Mesenchymal stem cell (in vitro differentiated cells and primary cell): Measurements from ENCODE around the gene CRHR1.

ENCODE experiments used
- DNase-seq: peaks from one replicate; pipeline ENCODE4 v3.0.0-alpha.2; 2013
- H2AFZ ChIP-seq: one replicate; pipeline ENCODE4 v1.6.1; 2013; ENCODE audit warnings: low read depth, mild to moderate bottlenecking, control low read depth, inconsistent platforms, low read length, moderate library complexity
- H2AK5ac ChIP-seq: 2 replicates; pipeline ENCODE4 v1.6.1; 2013; ENCODE audit warnings: low read length, moderate library complexity, mild to moderate bottlenecking, inconsistent platforms; ENCODE audit not compliant: severe bottlenecking
- H2BK120ac ChIP-seq: one replicate; pipeline ENCODE4 v1.6.1; 2013; ENCODE audit warnings: low read depth, mild to moderate bottlenecking, inconsistent platforms, low read length, moderate library complexity
- H2BK12ac ChIP-seq, 2 experiments: one replicate each; pipeline ENCODE4 v1.6.1; 2013; ENCODE audit warnings: inconsistent platforms in 2 of 2, low read length in 2 of 2, mild to moderate bottlenecking in 2 of 2, moderate library complexity in 2 of 2, control low read depth in 1 of 2
- H2BK15ac ChIP-seq: one replicate; pipeline ENCODE4 v1.6.1; 2013; ENCODE audit warnings: mild to moderate bottlenecking, low read depth, inconsistent platforms; ENCODE audit not compliant: poor library complexity, severe bottlenecking
- H2BK5ac ChIP-seq: 2 replicates; pipeline ENCODE4 v1.6.1; 2013; ENCODE audit warnings: low read depth, mild to moderate bottlenecking, low read length, control low read depth, inconsistent platforms; ENCODE audit not compliant: poor library complexity, severe bottlenecking
- H3K14ac ChIP-seq, 2 experiments: one replicate each; pipeline ENCODE4 v1.6.1; 2013; ENCODE audit warnings: inconsistent platforms in 2 of 2, low read length in 2 of 2, control low read depth in 1 of 2, mild to moderate bottlenecking in 1 of 2, moderate library complexity in 1 of 2
- H3K18ac ChIP-seq, 2 experiments: one replicate each; pipeline ENCODE4 v1.6.1; 2013; ENCODE audit warnings: inconsistent platforms in 2 of 2, low read length in 2 of 2, control low read depth in 1 of 2, low read depth in 1 of 2, mild to moderate bottlenecking in 1 of 2
- H3K23ac ChIP-seq, 2 experiments: one replicate each; pipeline ENCODE4 v1.6.1; 2013; ENCODE audit warnings: inconsistent platforms in 2 of 2, low read length in 2 of 2, mild to moderate bottlenecking in 2 of 2, moderate library complexity in 2 of 2, control low read depth in 1 of 2
- H3K27ac ChIP-seq: 2 replicates; pipeline ENCODE4 v1.5.1; 2013; ENCODE audit warnings: mild to moderate bottlenecking, moderate library complexity, low read length, control low read depth, inconsistent platforms; ENCODE audit not compliant: poor library complexity, severe bottlenecking
- H3K27me3 ChIP-seq, 2 experiments: 2 replicates each; pipeline versions ENCODE4 v1.6.1 to v1.7.0; 2013; ENCODE audit warnings: low read length in 2 of 2, mild to moderate bottlenecking in 2 of 2, moderate library complexity in 2 of 2, control low read depth in 1 of 2, inconsistent platforms in 1 of 2; ENCODE audit not compliant: control insufficient read depth in 1 of 2, insufficient read depth in 1 of 2
- H3K36me3 ChIP-seq, 2 experiments: 2 replicates each; pipeline versions ENCODE4 v1.6.1 to v1.7.0; 2013; ENCODE audit warnings: low read length in 2 of 2, control low read depth in 1 of 2, inconsistent platforms in 1 of 2, low read depth in 1 of 2, mild to moderate bottlenecking in 1 of 2; ENCODE audit not compliant: insufficient read depth in 2 of 2, control insufficient read depth in 1 of 2
- H3K4ac ChIP-seq, 2 experiments: one replicate each; pipeline ENCODE4 v1.6.1; 2013; ENCODE audit warnings: inconsistent platforms in 2 of 2, low read length in 2 of 2, mild to moderate bottlenecking in 2 of 2, moderate library complexity in 2 of 2, control low read depth in 1 of 2, low read depth in 1 of 2
- H3K4me1 ChIP-seq: 2 replicates; pipeline ENCODE4 v1.6.1; 2013; ENCODE audit warnings: low read depth, low read length, control low read depth; ENCODE audit not compliant: control insufficient read depth, insufficient read depth
- H3K4me2 ChIP-seq: 2 replicates; pipeline ENCODE4 v1.6.1; 2013; ENCODE audit warnings: low read length, mild to moderate bottlenecking, inconsistent platforms; ENCODE audit not compliant: poor library complexity, severe bottlenecking
- H3K4me3 ChIP-seq, 2 experiments: 2 replicates each; pipeline versions ENCODE4 v1.5.1 to v1.7.0; 2013; ENCODE audit warnings: low read length in 2 of 2, mild to moderate bottlenecking in 2 of 2, control low read depth in 1 of 2, low read depth in 1 of 2; ENCODE audit not compliant: insufficient read depth in 1 of 2
- H3K79me1 ChIP-seq: replicated peaks from 2 replicates; pipeline ENCODE4 v1.6.1; 2013; ENCODE audit warnings: mild to moderate bottlenecking, control low read depth, low read length, inconsistent platforms; ENCODE audit not compliant: poor library complexity, severe bottlenecking
- H3K9ac ChIP-seq: 2 replicates; pipeline ENCODE4 v1.7.0; 2013; ENCODE audit warnings: mild to moderate bottlenecking, low read length, moderate library complexity
- H3K9me3 ChIP-seq: 2 replicates; pipeline ENCODE4 v1.7.0; 2013; ENCODE audit warnings: mild to moderate bottlenecking, low read length; ENCODE audit not compliant: control insufficient read depth
- H4K8ac ChIP-seq: one replicate; pipeline ENCODE4 v1.6.1; 2013; ENCODE audit warnings: inconsistent platforms, mild to moderate bottlenecking, low read length, moderate library complexity
- H4K91ac ChIP-seq: one replicate; pipeline ENCODE4 v1.6.1; 2013; ENCODE audit warnings: mild to moderate bottlenecking, low read length, inconsistent platforms
- WGBS: methylation state at CpG from one replicate; pipeline ENCODE4 v1.1.7; 2013; ENCODE audit warnings: mixed read lengths; 5-methylcytosine and 5-hydroxymethylcytosine counted together

Gene CRHR1

DNA sequence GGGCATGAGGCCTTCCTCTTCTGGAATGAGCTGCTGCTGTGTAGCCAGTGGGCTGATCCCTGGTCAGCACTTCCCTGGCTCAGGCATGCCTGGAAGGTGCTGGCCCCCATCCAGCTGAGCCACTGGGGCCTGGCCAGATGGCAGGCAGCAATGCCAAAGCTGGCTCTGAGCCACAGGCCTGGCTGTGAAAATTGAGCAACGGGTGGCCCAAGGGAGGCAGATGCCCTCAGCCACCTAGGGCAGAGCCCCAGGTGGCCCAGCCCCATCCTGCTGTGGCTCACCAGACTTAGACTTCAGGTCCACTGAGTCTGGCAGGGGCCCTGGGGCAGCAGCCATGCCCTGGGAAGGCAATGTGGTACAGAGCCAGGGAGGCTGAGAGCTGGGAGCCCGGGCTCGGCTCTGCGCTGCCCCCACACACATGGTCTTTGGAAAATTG, 8.5 kb upstream of the CRHR1 start:
- H2BK12ac ChIP-seq, result no peak overlapping the region
- no peak overlapping the region for H4K8ac ChIP-seq
- no peak overlapping the region for H3K27ac ChIP-seq
- H3K18ac ChIP-seq, result no peak overlapping the region
- DNase-seq, result no peak
- no peak overlapping the region for H2BK120ac ChIP-seq
- no peak overlapping the region for H3K23ac ChIP-seq
- 86% methylated on average over 4 of the region's 4 CpGs for WGBS
- H3K4me2 ChIP-seq, result no peak overlapping the region
- H4K91ac ChIP-seq, result no peak overlapping the region
- no peaks in the 10 kb centered on the region for H3K36me3 ChIP-seq
- no peaks in the 10 kb centered on the region for H3K4me1 ChIP-seq
- H3K9ac ChIP-seq, result no peak overlapping the region
- no peak overlapping the region for H3K4ac ChIP-seq
- no peak overlapping the region for H2AK5ac ChIP-seq
- H2BK15ac ChIP-seq, result no peak overlapping the region
- H3K79me1 ChIP-seq, result no peaks in the 10 kb centered on the region
- peaks cover 67 to 80% of the 10 kb centered on the region in 2 experiments for H3K27me3 ChIP-seq
- H3K14ac ChIP-seq, result no peak overlapping the region
- no peak overlapping the region for H2BK5ac ChIP-seq
- H3K9me3 ChIP-seq, result no peaks in the 10 kb centered on the region
- H2AFZ ChIP-seq, result no peak overlapping the region
- H3K4me3 ChIP-seq, result no peak overlapping the region

- H3K36me3 ChIP-seq, result no peaks in the 10 kb centered on the region
- no peak overlapping the region for H3K23ac ChIP-seq
- H2AK5ac ChIP-seq, result no peak overlapping the region
- H2BK12ac ChIP-seq, result no peak overlapping the region
- H3K4me2 ChIP-seq, result no peak overlapping the region
- no peak overlapping the region for H2BK15ac ChIP-seq
- H2BK5ac ChIP-seq, result no peak overlapping the region
- H4K8ac ChIP-seq, result no peak overlapping the region
- H3K9ac ChIP-seq, result no peak overlapping the region
- H3K27me3 ChIP-seq, result peaks cover 65 to 78% of the 10 kb centered on the region in 2 experiments
- H3K14ac ChIP-seq, result no peak overlapping the region
- H3K18ac ChIP-seq, result no peak overlapping the region
- DNase-seq, result no peak
- WGBS, result 63% methylated on average over 6 of the region's 7 CpGs
- H2AFZ ChIP-seq, result no peak overlapping the region
- H3K79me1 ChIP-seq, result no peaks in the 10 kb centered on the region
- no peak overlapping the region for H3K4ac ChIP-seq
- H3K9me3 ChIP-seq, result no peaks in the 10 kb centered on the region
- no peaks in the 10 kb centered on the region for H3K4me1 ChIP-seq
- no peak overlapping the region for H3K4me3 ChIP-seq
- H3K27ac ChIP-seq, result no peak overlapping the region
- H4K91ac ChIP-seq, result no peak overlapping the region
- no peak overlapping the region for H2BK120ac ChIP-seq
Observed at GRCh38 chr17:45776896-45777295, 7.2 kb upstream of the CRHR1 start.

DNA sequence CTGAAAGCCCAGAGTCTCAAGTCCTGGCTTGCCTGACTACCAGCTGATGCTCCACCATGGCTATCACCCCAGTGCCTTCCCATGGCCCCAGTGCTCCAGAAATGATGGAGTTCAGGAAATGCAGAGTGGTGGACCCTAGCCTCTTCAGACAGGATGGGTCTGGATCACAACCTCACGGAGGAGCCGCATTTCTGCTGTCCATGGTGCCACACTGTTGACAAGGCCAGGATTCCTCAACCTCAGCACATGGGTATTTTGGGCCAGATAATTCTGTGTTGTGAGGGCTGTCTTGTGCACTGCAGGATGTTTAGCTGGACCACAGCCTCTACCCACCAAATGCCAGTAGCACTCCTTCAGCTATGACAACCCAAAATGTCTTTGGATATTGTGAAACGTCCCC, 6.7 kb upstream of the CRHR1 start:
- no peak for DNase-seq
- no peaks in the 10 kb centered on the region for H3K36me3 ChIP-seq
- no peaks in the 10 kb centered on the region for H3K4me1 ChIP-seq
- no peaks in the 10 kb centered on the region for H3K9me3 ChIP-seq
- H3K14ac ChIP-seq, result no peak overlapping the region
- H2BK12ac ChIP-seq, result no peak overlapping the region
- WGBS, result 41% methylated on average over 3 of the region's 3 CpGs
- no peak overlapping the region for H3K23ac ChIP-seq
- no peak overlapping the region for H4K91ac ChIP-seq
- no peak overlapping the region for H3K9ac ChIP-seq
- H3K4me3 ChIP-seq, result no peak overlapping the region
- H3K4ac ChIP-seq, result no peak overlapping the region
- no peak overlapping the region for H4K8ac ChIP-seq
- no peak overlapping the region for H3K4me2 ChIP-seq
- no peak overlapping the region for H3K27ac ChIP-seq
- H2BK120ac ChIP-seq, result no peak overlapping the region
- H2BK5ac ChIP-seq, result no peak overlapping the region
- no peak overlapping the region for H2AFZ ChIP-seq
- H2AK5ac ChIP-seq, result no peak overlapping the region
- no peaks in the 10 kb centered on the region for H3K79me1 ChIP-seq
- H3K27me3 ChIP-seq, result peaks cover 67 to 80% of the 10 kb centered on the region in 2 experiments
- no peak overlapping the region for H2BK15ac ChIP-seq
- H3K18ac ChIP-seq, result no peak overlapping the region

- Histone ChIP-seq H4K8ac (no peak overlapping the region), H2BK120ac (no peak overlapping the region), H3K18ac (no peak overlapping the region), H3K9ac (no peak overlapping the region), H3K27me3 (peaks cover 81 to 84% of the 10 kb centered on the region in 2 experiments), H2BK5ac (no peak overlapping the region), H3K27ac (no peak overlapping the region), H3K9me3 (no peaks in the 10 kb centered on the region), H2BK15ac (no peak overlapping the region), H3K4ac (no peak overlapping the region), H2AFZ (no peak overlapping the region), H2AK5ac (no peak overlapping the region), H2BK12ac (no peak overlapping the region), H3K14ac (no peak overlapping the region), H3K4me1 (peaks cover 20% of the 10 kb centered on the region), H3K4me2 (no peak overlapping the region), H3K79me1 (no peaks in the 10 kb centered on the region), H3K4me3 (no peak overlapping the region), H3K23ac (no peak overlapping the region), H4K91ac (no peak overlapping the region), H3K36me3 (no peaks in the 10 kb centered on the region)
- WGBS, result 83% methylated on average over 5 of the region's 5 CpGs
- no peak for DNase-seq
Observed at GRCh38 chr17:45780921-45781320, 3.2 kb upstream of the CRHR1 start.
